Right lobe of liver (tissue), 6 donors: ENCODE data around the gene NID2. TPM values are rescaled to one million over a fixed set of nuclear protein-coding genes. Genes with fewer than 3 reads are reported as not detected.

Experiments used
- ATAC-seq, 4 donors: fragments of 200-7000 bp; cut with Tn5 transposase; one replicate each; pipeline ENCODE4 v1.9.1; 2020; ENCODE audit warnings: mild to moderate bottlenecking in 4 of 4, moderate library complexity in 4 of 4
- DNase-seq, 3 donors: peaks; one replicate each; pipeline ENCODE4 v3.0.0-alpha.2; 2020
- H3K27ac ChIP-seq, 3 donors: fragments of 200-600 bp; one replicate each; pipeline ENCODE4 v1.8.0; 2022
- H3K27me3 ChIP-seq, 2 donors: fragments of 200-600 bp; one replicate each; pipeline ENCODE4 v1.8.0; 2022
- H3K36me3 ChIP-seq, 4 donors: fragments of 200-600 bp; sonication (generic) in 1 of 4; one replicate each; pipeline versions ENCODE4 v1.5.1 to v1.8.0; 2017 to 2022; ENCODE audit warnings: control low read depth in 1 of 4
- H3K4me1 ChIP-seq, 4 donors: fragments of 200-600 bp; sonication (generic) in 1 of 4; one replicate each; pipeline versions ENCODE4 v1.5.1 to v1.8.0; 2017 to 2022; ENCODE audit warnings: control low read depth in 1 of 4
- H3K4me3 ChIP-seq, 3 donors: fragments of 200-600 bp; one replicate each; pipeline ENCODE4 v1.8.0; 2022
- H3K9me3 ChIP-seq, 4 donors: fragments of 200-600 bp; sonication (generic) in 1 of 4; one replicate each; pipeline versions ENCODE4 v1.5.1 to v1.8.0; 2017 to 2022; ENCODE audit warnings: control low read depth in 1 of 4
- POLR2A ChIP-seq: fragments of 450-650 bp; IDR thresholded peaks from one replicate; pipeline ENCODE4 v1.6.1; 2017; ENCODE audit warnings: antibody characterized with exemption, mild to moderate bottlenecking
- WGBS: methylation state at CpG from one replicate; pipeline ENCODE4 v1.1.6; 2018; ENCODE audit warnings: low coverage, low lambda C conversion rate; ENCODE audit not compliant: insufficient coverage; ENCODE audit errors: missing lambda C conversion rate; 5-methylcytosine and 5-hydroxymethylcytosine counted together
- intact Hi-C, 2 donors: fragments of 100-400 bp; cut with DNase I; formaldehyde crosslinking; loops; one replicate each; pipeline versions ENCODE4 v1.11.2 to v1.14.1; 2022
- total RNA-seq, 6 experiments: library from RNA; depleted of rRNA in 2 of 6; stranded (reverse); fragments of >200 nt in 2 of 6; fragmentation: NEBNext Ultra II Directional in 3 of 6; extraction: Animal tissue kit (Norgen Biotek cat#: 25700) in 3 of 6; gene quantifications; one replicate each; pipeline versions ENCODE4 v1.1.0 to v1.2.4, GENCODE V29; 2016 to 2023
- TF ChIP-seq, protein P1 (sequence below), 4 donors: fragments of 200-600 bp in 3 of 4; fragments of 450-650 bp in 1 of 4; IDR thresholded peaks; one replicate each; pipeline versions ENCODE4 v1.5.1 to v1.8.0; 2016 to 2022; ENCODE audit warnings: antibody characterized with exemption in 4 of 4, mild to moderate bottlenecking in 2 of 4
- donor health status: DM: no; HTN: yes; CAD: no.
- donor health status: DM: no; HTN: no; CAD: no.
- donor health status: DM: no; HTN: no; CAD: no.
- donor health status: DM: no; HTN: yes; CAD: no.
- donor health status: DM: no; HTN: yes; CAD: no.

NID2 gene
- total RNA-seq, 6 experiments from 2014 or later, result 1.7 to 12.9 (median 4.5) TPM

DNA sequence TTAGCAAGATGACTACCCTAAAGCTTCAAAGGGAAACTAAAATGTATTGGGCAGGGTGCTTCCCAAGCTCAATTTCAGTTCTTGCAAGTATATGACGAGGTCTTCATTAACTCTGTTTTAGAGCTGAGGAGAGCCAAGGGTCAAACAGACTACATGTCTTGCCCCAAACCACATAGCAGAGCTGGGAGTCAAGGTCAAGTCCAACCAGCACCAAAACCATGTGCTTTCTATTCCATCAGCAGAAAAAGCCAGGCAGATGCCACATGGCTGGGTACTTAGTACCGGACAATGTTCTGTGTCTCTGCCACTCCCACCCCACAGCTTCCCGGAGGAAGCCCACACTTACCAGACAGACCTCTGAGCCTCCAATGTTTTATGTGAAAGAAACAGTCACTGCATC is 17.6 kb downstream of the NID2 start:
- no peak overlapping the region for H3K4me3 ChIP-seq
- no peak for ATAC-seq
- TF ChIP-seq, protein P1, sequence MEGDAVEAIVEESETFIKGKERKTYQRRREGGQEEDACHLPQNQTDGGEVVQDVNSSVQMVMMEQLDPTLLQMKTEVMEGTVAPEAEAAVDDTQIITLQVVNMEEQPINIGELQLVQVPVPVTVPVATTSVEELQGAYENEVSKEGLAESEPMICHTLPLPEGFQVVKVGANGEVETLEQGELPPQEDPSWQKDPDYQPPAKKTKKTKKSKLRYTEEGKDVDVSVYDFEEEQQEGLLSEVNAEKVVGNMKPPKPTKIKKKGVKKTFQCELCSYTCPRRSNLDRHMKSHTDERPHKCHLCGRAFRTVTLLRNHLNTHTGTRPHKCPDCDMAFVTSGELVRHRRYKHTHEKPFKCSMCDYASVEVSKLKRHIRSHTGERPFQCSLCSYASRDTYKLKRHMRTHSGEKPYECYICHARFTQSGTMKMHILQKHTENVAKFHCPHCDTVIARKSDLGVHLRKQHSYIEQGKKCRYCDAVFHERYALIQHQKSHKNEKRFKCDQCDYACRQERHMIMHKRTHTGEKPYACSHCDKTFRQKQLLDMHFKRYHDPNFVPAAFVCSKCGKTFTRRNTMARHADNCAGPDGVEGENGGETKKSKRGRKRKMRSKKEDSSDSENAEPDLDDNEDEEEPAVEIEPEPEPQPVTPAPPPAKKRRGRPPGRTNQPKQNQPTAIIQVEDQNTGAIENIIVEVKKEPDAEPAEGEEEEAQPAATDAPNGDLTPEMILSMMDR (IDR thresholded peaks at IDR 0.05), result no peak
- no peak for TF ChIP-seq POLR2A
- intact Hi-C loops, result no loop called here
- no peaks in the 10 kb centered on the region for H3K9me3 ChIP-seq
- no peak for DNase-seq
- no peak overlapping the region for H3K27ac ChIP-seq
- no peaks in the 10 kb centered on the region for H3K36me3 ChIP-seq
- H3K4me1 ChIP-seq, result no peaks in the 10 kb centered on the region
- H3K27me3 ChIP-seq, result no peaks in the 10 kb centered on the region
- no CpG with 5 or more reads among the region's 3 CpGs for WGBS

GRCh38 chr14:52049721-52050588 is 18.9 kb downstream of the NID2 start:
- no peaks in the 10 kb centered on the region for H3K36me3 ChIP-seq
- no peak overlapping the region for H3K4me3 ChIP-seq
- no peak overlapping the region for H3K27ac ChIP-seq
- H3K9me3 ChIP-seq, result no peaks in the 10 kb centered on the region
- ATAC-seq (no peak), DNase-seq (no peak)
- no peaks in the 10 kb centered on the region for H3K4me1 ChIP-seq
- TF ChIP-seq POLR2A, result no peak
- TF ChIP-seq, protein P1 (IDR thresholded peaks at IDR 0.05), result no peak
- no peaks in the 10 kb centered on the region for H3K27me3 ChIP-seq
- intact Hi-C loops, result no loop called here
- WGBS, result 52% methylated on average over 3 of the region's 6 CpGs

DNA sequence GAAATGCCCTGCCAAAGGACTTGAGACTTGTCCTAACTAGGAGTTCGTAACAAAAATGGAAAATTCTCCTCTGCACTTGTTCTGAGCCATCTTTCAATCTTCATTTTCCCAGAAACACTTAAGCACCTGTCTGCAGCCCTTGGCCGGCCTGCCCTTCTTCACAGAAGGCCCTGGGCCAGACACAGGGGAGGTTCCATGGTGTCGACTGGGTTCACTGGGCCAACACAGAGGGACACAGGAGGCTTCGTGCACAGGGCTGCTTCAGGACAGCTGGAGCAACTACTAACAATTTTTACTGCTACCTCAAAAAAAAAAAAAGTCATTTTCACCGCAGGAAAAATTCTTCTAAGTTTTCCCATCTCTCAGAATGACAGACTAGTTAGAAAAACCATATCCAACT is 19.6 kb downstream of the NID2 start:
- DNase-seq, result no peak
- no peak overlapping the region for H3K27ac ChIP-seq
- no peaks in the 10 kb centered on the region for H3K9me3 ChIP-seq
- H3K36me3 ChIP-seq, result no peaks in the 10 kb centered on the region
- no peaks in the 10 kb centered on the region for H3K27me3 ChIP-seq
- intact Hi-C loops, result no loop called here
- no peak for TF ChIP-seq POLR2A
- TF ChIP-seq, protein P1 (IDR thresholded peaks at IDR 0.05), result no peak
- 70% methylated on average over 3 of the region's 5 CpGs for WGBS
- no peak overlapping the region for H3K4me3 ChIP-seq
- no peaks in the 10 kb centered on the region for H3K4me1 ChIP-seq
- ATAC-seq, result no peak

DNA sequence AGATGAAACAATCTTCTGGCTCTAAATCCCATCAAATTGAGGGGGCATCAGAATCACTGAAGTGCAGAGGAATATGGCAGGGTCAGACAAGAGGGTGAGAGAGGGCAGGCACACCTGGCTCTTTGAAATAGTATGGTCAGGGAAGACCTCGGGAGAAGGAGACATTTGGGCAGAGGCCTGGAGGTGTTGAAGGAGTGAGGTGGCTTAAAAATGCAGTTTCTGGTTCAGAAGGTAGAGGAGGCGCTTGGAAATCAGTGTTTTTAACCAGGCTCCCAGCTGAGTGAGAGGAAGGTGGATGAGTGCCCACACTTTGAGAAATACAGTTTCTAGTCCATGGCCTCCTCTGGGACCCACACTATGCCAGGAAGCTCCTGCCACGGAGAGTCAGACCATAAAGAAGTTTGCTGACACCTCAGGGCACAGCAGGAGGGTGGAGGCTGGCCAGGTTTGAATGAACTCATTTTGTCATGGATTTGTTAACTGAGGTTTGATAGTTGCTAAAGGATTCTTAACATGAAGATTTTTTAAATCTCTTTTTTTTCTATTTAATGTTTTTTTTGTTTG is 20.1 kb downstream of the NID2 start:
- Histone ChIP-seq H3K27ac (no peak overlapping the region), H3K36me3 (no peaks in the 10 kb centered on the region), H3K27me3 (no peaks in the 10 kb centered on the region), H3K9me3 (no peaks in the 10 kb centered on the region), H3K4me1 (no peaks in the 10 kb centered on the region), H3K4me3 (no peak overlapping the region)
- ATAC-seq (no peak), DNase-seq (no peak)
- TF ChIP-seq POLR2A, result no peak
- TF ChIP-seq, protein P1 (IDR thresholded peaks at IDR 0.05), result no peak
- 70% methylated on average over 3 of the region's 3 CpGs for WGBS
- intact Hi-C loops, result no loop called here
